Progenitor cell of endocrine pancreas (in vitro differentiated cells): Measurements from ENCODE around the gene FAM120B. TPM values are rescaled to one million over a fixed set of nuclear protein-coding genes. Genes with fewer than 3 reads are reported as not detected.

Experiments
- DNase-seq: peaks from one replicate; pipeline ENCODE4 v3.0.0; 2021; ENCODE audit warnings: low spot score; ENCODE audit not compliant: unreplicated experiment
- H3K27ac Mint-ChIP-seq: 2 replicates; pipeline ENCODE4 v1.8.0; 2021; ENCODE audit warnings: mild to moderate bottlenecking, moderate library complexity, mixed read lengths
- H3K27me3 Mint-ChIP-seq: 2 replicates; pipeline ENCODE4 v1.8.0; 2021; ENCODE audit warnings: mixed read lengths
- H3K36me3 Mint-ChIP-seq: 2 replicates; pipeline ENCODE4 v1.8.0; 2022; ENCODE audit warnings: mixed read lengths; ENCODE audit not compliant: insufficient read depth
- H3K4me1 Mint-ChIP-seq: 2 replicates; pipeline ENCODE4 v1.8.0; 2021; ENCODE audit warnings: low read depth, mixed read lengths
- H3K4me3 Mint-ChIP-seq: 2 replicates; pipeline ENCODE4 v1.8.0; 2021; ENCODE audit warnings: low read depth, mild to moderate bottlenecking, moderate library complexity, mixed read lengths
- H3K9me3 Mint-ChIP-seq: 2 replicates; pipeline ENCODE4 v1.8.0; 2021; ENCODE audit warnings: low read depth, mixed read lengths
- total RNA-seq: library from RNA; stranded (reverse); gene quantifications from 2 replicates; pipeline ENCODE4 v1.2.1, GENCODE V29; 2021
- TF ChIP-seq, protein P1 (sequence below): fragments of 200-600 bp; sonication (generic); IDR thresholded peaks from one replicate; pipeline ENCODE4 v1.5.0; 2021; ENCODE audit warnings: antibody characterized with exemption, mild to moderate bottlenecking; ENCODE audit not compliant: unreplicated experiment

Gene FAM120B
- total RNA-seq, 1 donor from 2014 or later, result 49.3 TPM

DNA sequence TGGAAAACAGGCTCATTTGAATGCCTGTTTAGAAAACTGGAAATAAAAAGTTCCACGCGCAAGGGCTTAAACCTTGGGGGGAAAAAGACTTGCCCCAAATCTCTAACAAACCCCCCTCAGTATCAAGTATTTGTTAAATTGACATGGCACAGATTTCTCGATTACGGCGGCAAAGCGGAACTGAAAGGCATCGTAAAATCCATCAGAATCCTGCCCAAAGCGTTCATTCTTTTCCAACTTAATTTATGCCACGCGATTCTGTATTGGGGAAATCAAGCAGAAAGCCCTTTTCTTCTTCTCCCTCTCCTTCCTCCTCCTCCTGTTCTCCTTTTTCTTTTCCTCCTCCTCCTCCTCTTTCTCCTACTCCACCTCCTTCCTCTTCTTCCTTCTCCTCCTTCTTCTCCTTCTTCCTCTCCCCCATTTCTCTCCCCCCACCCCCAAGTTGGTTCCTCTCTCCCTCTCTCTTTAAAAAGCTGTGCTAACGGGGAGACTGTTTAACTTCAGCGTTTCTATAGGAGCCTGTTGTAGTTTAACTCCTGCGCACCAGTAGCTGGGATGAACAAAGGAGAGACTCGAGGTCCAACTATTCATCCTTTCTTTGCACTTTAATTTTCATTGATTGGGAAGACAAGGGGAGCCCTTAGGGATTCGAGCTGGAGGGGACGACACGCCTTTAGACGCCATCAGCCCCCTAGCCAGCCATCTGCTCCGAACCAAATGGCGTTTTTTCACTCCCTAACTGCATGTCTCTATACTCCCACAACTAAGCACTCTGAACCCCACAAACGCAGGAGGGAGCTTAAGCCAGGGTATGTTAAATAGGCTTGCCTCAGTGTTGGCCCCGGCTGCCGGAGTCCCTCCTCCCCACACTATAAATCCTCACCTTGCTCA is 13.0 kb upstream of the FAM120B start:
- Mint-ChIP-seq H3K4me3 (no peak overlapping the region), H3K27ac (peak overlapping the region; percentile 42), H3K27me3 (peaks cover 40% of the 10 kb centered on the region), H3K36me3 (peaks cover 4% of the 10 kb centered on the region), H3K4me1 (peaks cover 37% of the 10 kb centered on the region), H3K9me3 (no peaks in the 10 kb centered on the region)
- no peak for DNase-seq
- TF ChIP-seq, protein P1, sequence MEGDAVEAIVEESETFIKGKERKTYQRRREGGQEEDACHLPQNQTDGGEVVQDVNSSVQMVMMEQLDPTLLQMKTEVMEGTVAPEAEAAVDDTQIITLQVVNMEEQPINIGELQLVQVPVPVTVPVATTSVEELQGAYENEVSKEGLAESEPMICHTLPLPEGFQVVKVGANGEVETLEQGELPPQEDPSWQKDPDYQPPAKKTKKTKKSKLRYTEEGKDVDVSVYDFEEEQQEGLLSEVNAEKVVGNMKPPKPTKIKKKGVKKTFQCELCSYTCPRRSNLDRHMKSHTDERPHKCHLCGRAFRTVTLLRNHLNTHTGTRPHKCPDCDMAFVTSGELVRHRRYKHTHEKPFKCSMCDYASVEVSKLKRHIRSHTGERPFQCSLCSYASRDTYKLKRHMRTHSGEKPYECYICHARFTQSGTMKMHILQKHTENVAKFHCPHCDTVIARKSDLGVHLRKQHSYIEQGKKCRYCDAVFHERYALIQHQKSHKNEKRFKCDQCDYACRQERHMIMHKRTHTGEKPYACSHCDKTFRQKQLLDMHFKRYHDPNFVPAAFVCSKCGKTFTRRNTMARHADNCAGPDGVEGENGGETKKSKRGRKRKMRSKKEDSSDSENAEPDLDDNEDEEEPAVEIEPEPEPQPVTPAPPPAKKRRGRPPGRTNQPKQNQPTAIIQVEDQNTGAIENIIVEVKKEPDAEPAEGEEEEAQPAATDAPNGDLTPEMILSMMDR, result no peak

DNA sequence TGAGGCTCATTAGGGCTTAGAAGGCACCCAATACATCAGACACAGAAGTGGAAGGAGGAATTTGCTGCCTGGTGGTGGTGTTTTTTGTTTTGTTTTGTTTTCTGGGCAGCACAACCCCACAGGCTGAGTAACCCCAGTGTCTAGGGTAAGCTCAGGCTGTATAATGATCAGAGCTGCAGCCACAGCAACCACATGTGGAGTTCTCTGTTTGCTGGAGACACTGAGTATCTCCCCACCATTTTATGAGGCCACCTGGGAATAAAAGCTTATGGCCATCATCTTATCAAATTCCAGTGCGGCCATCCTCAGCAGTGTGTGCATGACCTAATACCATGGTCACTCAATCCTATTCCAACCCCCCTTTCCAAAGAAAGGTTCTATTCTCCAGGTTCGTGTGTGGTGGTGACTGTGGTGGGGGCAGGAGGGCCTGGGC is 12.2 kb upstream of the FAM120B start:
- H3K36me3 Mint-ChIP-seq, result no peaks in the 10 kb centered on the region
- no peaks in the 10 kb centered on the region for H3K9me3 Mint-ChIP-seq
- no peak for DNase-seq
- H3K27ac Mint-ChIP-seq, result peak overlapping the region; percentile 45
- TF ChIP-seq, protein P1, result no peak
- peak overlapping the region; percentile 72 for H3K4me3 Mint-ChIP-seq
- peaks cover 32% of the 10 kb centered on the region for H3K4me1 Mint-ChIP-seq
- peaks cover 36% of the 10 kb centered on the region for H3K27me3 Mint-ChIP-seq

GRCh38 chr6:170294813-170295509 is 11.6 kb upstream of the FAM120B start:
- Mint-ChIP-seq H3K4me1 (peaks cover 32% of the 10 kb centered on the region), H3K27ac (peak overlapping the region; percentile 67), H3K4me3 (peak overlapping the region; percentile 72)

GRCh38 chr6:170295510-170296422 is 10.8 kb upstream of the FAM120B start:
- H3K36me3 Mint-ChIP-seq, result peaks cover 5% of the 10 kb centered on the region
- DNase-seq, result peak; percentile 56
- H3K27ac Mint-ChIP-seq, result peak overlapping the region; percentile 77
- H3K27me3 Mint-ChIP-seq, result peaks cover 36% of the 10 kb centered on the region
- no peaks in the 10 kb centered on the region for H3K9me3 Mint-ChIP-seq
- H3K4me3 Mint-ChIP-seq, result peak overlapping the region; percentile 72
- peaks cover 32% of the 10 kb centered on the region for H3K4me1 Mint-ChIP-seq
- TF ChIP-seq, protein P1, result no peak

More at GRCh38 chr6:170294813-170295509, 11.6 kb upstream of the FAM120B start:
- no peak for DNase-seq
- peaks cover 36% of the 10 kb centered on the region for H3K27me3 Mint-ChIP-seq
- TF ChIP-seq, protein P1, result no peak
- H3K36me3 Mint-ChIP-seq, result peaks cover 1% of the 10 kb centered on the region
- H3K9me3 Mint-ChIP-seq, result no peaks in the 10 kb centered on the region
